ENCODE results near the gene TNNT2. TPM values are rescaled to one million over a fixed set of nuclear protein-coding genes. Genes with fewer than 3 reads are reported as not detected.

The TNNT2 gene
- total RNA-seq, 1 experiment from 2014 or later, result 6.4 TPM

DNA sequence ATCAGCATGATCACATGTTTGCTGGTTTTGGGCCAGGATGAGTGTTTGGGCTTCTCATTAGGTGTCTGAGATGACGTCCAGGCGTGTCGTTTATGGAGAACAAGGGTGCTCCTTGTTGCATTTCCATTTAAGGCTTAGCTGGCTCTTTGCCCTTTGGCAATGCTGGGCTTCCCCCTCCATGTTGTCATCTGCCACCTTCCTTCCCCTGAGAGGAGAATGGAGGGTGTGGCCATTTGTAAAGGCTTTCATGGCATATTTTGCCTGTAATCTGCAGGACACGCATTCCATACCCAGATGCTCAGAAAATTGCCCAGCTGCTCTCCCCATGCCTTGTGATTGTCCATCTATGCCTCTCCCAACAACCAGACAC is 66.5 kb downstream of the TNNT2 start:
- Histone ChIP-seq H3K4me1 (replicated peaks; ENCODE audit: insufficient read depth) (peaks cover 52% of the 10 kb centered on the region), H3K36me3 (ENCODE audit: low read depth) (no peaks in the 10 kb centered on the region), H3K9me2 (ENCODE audit: insufficient read depth) (no peaks in the 10 kb centered on the region), H2AFZ (no peak overlapping the region), H3K4me3 (no peak overlapping the region), H3K79me2 (ENCODE audit: low read depth) (no peaks in the 10 kb centered on the region), H3F3A (ENCODE audit: insufficient read depth, low read depth) (peaks cover 34% of the 10 kb centered on the region; the same call in 1 of the 2 replicates), H3K4me2 (peak overlapping the region; percentile 4; the same call in 1 of the 2 replicates), H3K27me3 (ENCODE audit: insufficient read depth, low read depth) (no peaks in the 10 kb centered on the region), H3K9me3 (ENCODE audit: insufficient read depth, low read depth) (no peaks in the 10 kb centered on the region), H4K20me1 (ENCODE audit: insufficient read depth) (no peaks in the 10 kb centered on the region), H3K27ac (no peak overlapping the region)
- ChIA-PET CTCF (interaction anchor here (0.6 to 0.9 kb wide), 2 partner anchors 47 to 122 kb away, joined by 3 read pairs; no protein-coding TSS in a partner anchor), POLR2A (ENCODE audit: unreplicated experiment) (interaction anchor here (0.6 kb wide), 2 partner anchors 51 to 334 kb away, joined by 3 to 6 read pairs; no protein-coding TSS in a partner anchor)
- peak; percentile 78 to 79 for DNase-seq
- intact Hi-C loops (cut with micrococcal nuclease; ENCODE audit: unreplicated experiment), result loop anchor here (1.0 to 5.0 kb wide), 3 partner anchors 22 to 36 kb away; no protein-coding TSS in a partner anchor
- TF ChIP-seq, protein P1, sequence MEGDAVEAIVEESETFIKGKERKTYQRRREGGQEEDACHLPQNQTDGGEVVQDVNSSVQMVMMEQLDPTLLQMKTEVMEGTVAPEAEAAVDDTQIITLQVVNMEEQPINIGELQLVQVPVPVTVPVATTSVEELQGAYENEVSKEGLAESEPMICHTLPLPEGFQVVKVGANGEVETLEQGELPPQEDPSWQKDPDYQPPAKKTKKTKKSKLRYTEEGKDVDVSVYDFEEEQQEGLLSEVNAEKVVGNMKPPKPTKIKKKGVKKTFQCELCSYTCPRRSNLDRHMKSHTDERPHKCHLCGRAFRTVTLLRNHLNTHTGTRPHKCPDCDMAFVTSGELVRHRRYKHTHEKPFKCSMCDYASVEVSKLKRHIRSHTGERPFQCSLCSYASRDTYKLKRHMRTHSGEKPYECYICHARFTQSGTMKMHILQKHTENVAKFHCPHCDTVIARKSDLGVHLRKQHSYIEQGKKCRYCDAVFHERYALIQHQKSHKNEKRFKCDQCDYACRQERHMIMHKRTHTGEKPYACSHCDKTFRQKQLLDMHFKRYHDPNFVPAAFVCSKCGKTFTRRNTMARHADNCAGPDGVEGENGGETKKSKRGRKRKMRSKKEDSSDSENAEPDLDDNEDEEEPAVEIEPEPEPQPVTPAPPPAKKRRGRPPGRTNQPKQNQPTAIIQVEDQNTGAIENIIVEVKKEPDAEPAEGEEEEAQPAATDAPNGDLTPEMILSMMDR (conservative IDR thresholded peaks at IDR 0.05), result no peak
- TF ChIP-seq EZH2 (IDR thresholded peaks at IDR 0.05; ENCODE audit: low read depth), result no peak
- no TSS peak for BruUV-seq (replicated peaks)

DNA sequence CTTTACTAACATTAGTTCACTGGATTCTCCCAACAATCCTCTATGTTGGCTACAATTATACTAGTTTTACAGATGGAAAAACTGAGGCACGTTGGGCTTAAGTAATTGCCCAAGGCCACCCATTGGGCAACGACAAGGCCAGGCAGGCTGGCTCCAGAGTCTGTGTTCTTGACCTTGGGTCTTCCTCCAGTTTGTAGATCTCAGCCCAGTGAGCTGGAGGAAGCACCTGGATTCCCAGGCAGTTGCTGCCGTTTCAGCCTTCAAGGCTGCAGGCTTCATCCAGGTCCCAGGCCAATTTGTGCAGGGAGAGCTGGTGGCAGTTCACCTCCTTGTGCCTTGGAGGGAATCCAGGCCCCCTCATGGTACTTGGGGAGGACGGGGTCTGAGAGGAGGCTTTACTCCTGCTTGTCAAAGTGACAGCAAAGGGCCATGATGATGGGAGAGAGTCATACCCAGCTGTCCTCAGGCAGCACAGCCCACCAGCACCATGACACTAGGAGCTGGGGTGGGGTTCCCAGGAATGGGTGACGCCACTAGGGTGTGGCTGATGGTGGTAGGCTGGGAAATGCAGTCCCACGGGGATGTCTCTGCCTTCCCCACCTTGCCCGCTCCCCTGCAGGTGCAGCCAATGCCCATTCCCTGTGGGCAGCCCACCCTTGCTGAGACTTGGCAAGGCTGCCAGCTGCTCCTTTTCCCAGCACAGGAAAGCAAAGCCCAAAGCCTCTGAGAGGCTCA is 67.1 kb downstream of the TNNT2 start:
- CTCF ChIA-PET, result no interaction called here

DNA sequence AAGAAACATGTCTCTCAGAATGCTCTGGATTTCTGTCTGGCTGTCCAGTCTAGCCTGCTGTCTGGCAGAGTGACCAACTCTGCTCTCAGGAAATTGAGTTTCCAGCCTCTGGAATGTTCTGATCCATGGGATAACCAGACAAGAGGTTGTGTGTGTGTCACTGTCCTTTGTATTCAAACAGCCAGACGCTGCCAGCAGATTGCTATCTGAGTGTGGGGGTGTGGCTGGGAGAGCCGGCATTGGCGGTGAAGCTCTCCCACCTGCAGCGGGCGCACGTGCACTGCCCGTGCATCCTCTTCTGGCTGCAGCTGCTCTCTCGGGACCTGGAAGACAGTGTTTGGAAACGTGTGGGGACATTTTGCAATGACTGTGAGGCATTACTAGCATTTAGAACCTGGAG is 68.1 kb downstream of the TNNT2 start:
- peak; percentile 87 to 89 for DNase-seq
- ChIA-PET CTCF (interaction anchor here (0.5 to 1.8 kb wide), 2 partner anchors 50 to 1129 kb away, joined by 4 to 6 read pairs; no protein-coding TSS in a partner anchor), POLR2A (ENCODE audit: unreplicated experiment) (interaction anchor here (0.6 kb wide), 1 partner anchor 139 kb away, joined by 4 read pairs; no protein-coding TSS in a partner anchor)
- Histone ChIP-seq H3F3A (ENCODE audit: insufficient read depth, low read depth) (peaks cover 34% of the 10 kb centered on the region; the same call in 1 of the 2 replicates), H3K27ac (peak overlapping the region; percentile 63), H3K4me3 (no peak overlapping the region), H3K27me3 (ENCODE audit: insufficient read depth, low read depth) (no peaks in the 10 kb centered on the region), H3K4me1 (replicated peaks; ENCODE audit: insufficient read depth) (peaks cover 52% of the 10 kb centered on the region), H2AFZ (no peak overlapping the region), H4K20me1 (ENCODE audit: insufficient read depth) (no peaks in the 10 kb centered on the region), H3K4me2 (peak overlapping the region; percentile 69), H3K36me3 (ENCODE audit: low read depth) (no peaks in the 10 kb centered on the region), H3K9me3 (ENCODE audit: insufficient read depth, low read depth) (no peaks in the 10 kb centered on the region), H3K9me2 (ENCODE audit: insufficient read depth) (no peaks in the 10 kb centered on the region), H3K79me2 (ENCODE audit: low read depth) (no peaks in the 10 kb centered on the region)
- intact Hi-C loops (cut with micrococcal nuclease; ENCODE audit: unreplicated experiment), result loop anchor here (1.0 to 2.0 kb wide), 2 partner anchors 49 to 52 kb away; no protein-coding TSS in a partner anchor
- TF ChIP-seq, protein P1 (conservative IDR thresholded peaks at IDR 0.05), result no peak
- no peak for TF ChIP-seq EZH2 (IDR thresholded peaks at IDR 0.05; ENCODE audit: low read depth)
- no TSS peak for BruUV-seq (replicated peaks)

More for the DNA sequence above, 67.1 kb downstream of the TNNT2 start:
- no peak overlapping the region for H3K27ac ChIP-seq
- no peak overlapping the region for H2AFZ ChIP-seq
- no peaks in the 10 kb centered on the region for H3K9me3 ChIP-seq (ENCODE audit: insufficient read depth, low read depth)
- no peaks in the 10 kb centered on the region for H3K79me2 ChIP-seq (ENCODE audit: low read depth)
- no TSS peak for BruUV-seq (replicated peaks)
- H3K9me2 ChIP-seq (ENCODE audit: insufficient read depth), result no peaks in the 10 kb centered on the region
- no peak for TF ChIP-seq EZH2 (IDR thresholded peaks at IDR 0.05; ENCODE audit: low read depth)
- TF ChIP-seq, protein P1 (conservative IDR thresholded peaks at IDR 0.05), result no peak
- DNase-seq, result no peak
- POLR2A ChIA-PET (ENCODE audit: unreplicated experiment), result interaction anchor here (0.6 kb wide), 1 partner anchor 50 kb away, joined by 6 read pairs; no protein-coding TSS in a partner anchor
- no peaks in the 10 kb centered on the region for H3K27me3 ChIP-seq (ENCODE audit: insufficient read depth, low read depth)
- intact Hi-C loops (cut with micrococcal nuclease; ENCODE audit: unreplicated experiment), result loop anchor here (5.0 kb wide), 1 partner anchor 37 kb away; no protein-coding TSS in a partner anchor
- no peak overlapping the region for H3K4me2 ChIP-seq
- H3F3A ChIP-seq (ENCODE audit: insufficient read depth, low read depth), result peaks cover 34% of the 10 kb centered on the region; the same call in 1 of the 2 replicates
- H4K20me1 ChIP-seq (ENCODE audit: insufficient read depth), result no peaks in the 10 kb centered on the region
- H3K36me3 ChIP-seq (ENCODE audit: low read depth), result no peaks in the 10 kb centered on the region
- peaks cover 52% of the 10 kb centered on the region for H3K4me1 ChIP-seq (replicated peaks; ENCODE audit: insufficient read depth)
- H3K4me3 ChIP-seq, result no peak overlapping the region

Other genes with a start within 250 kb of the TNNT2 start
- gene TMEM9, start 223.2 kb downstream of the TNNT2 start, total RNA-seq (2021), result 92.9 and 94.3 TPM in 2 replicates
- gene IGFN1, start 186.9 kb downstream of the TNNT2 start, total RNA-seq (2021), result 4.3 TPM in 2 replicates
- gene PKP1, start 94.2 kb downstream of the TNNT2 start, total RNA-seq (2021), result 0.94 and 1.1 TPM in 2 replicates
- 54.7 and 61.6 TPM in 2 replicates for gene LAD1, start 21.6 kb upstream of the TNNT2 start, total RNA-seq (2021)
- gene TNNI1, start 44.0 kb upstream of the TNNT2 start, total RNA-seq (2021), result not detected in 2 replicates
- 31.6 and 46.4 TPM in 2 replicates for gene PHLDA3, start 91.5 kb upstream of the TNNT2 start, total RNA-seq (2021)
- gene CSRP1, start 129.4 kb upstream of the TNNT2 start, total RNA-seq (2021), result 56.8 and 61.3 TPM in 2 replicates
- 44.5 and 45.3 TPM in 2 replicates for gene NAV1, start 161.4 kb upstream of the TNNT2 start, total RNA-seq (2021)

Measured in PC-9 (cell line).